GM12878 (cell line): Measurements from ENCODE around the gene CACNA1B. TPM values are rescaled to one million over a fixed set of nuclear protein-coding genes. Genes with fewer than 3 reads are reported as not detected.

Experiments used
- ATAC-seq: fragments of 200-7000 bp; cut with Tn5 transposase; 3 replicates; pipeline ENCODE4 v1.9.1; 2020; ENCODE audit warnings: mild to moderate bottlenecking, moderate library complexity
- BruUV-seq: library from RNA; stranded (reverse); fragments of 400-500 nt; replicated peaks from 2 replicates; lab custom pipeline; 2021; lab: Mats Ljungman, UMichigan
- CTCF ChIA-PET: fragments of 300-600 bp; sonication (Branson Sonifier 250); formaldehyde crosslinking; extraction: SDS; loops from one replicate; lab custom pipeline; 2021; ENCODE audit warnings: inconsistent platforms; lab: Yijun Ruan, JAX
- POLR2A ChIA-PET: fragments of 350-600 bp; formaldehyde crosslinking; extraction: SDS; loops from one replicate; lab custom pipeline; 2021; ENCODE audit warnings: inconsistent platforms; lab: Charles Lee
- RAD21 ChIA-PET: fragments of 300-600 bp; sonication (Branson Sonifier 250); formaldehyde crosslinking; loops from one replicate; lab custom pipeline; 2023; ENCODE audit warnings: antibody characterized with exemption; ENCODE audit not compliant: unreplicated experiment; lab: Charles Lee
- SMC1A ChIA-PET: fragments of 300-600 bp; sonication (Branson Sonifier 250); formaldehyde crosslinking; loops from one replicate; lab custom pipeline; 2023; ENCODE audit not compliant: unreplicated experiment, uncharacterized antibody; lab: Charles Lee
- DNase-seq: peaks from one replicate; pipeline ENCODE4 v3.0.0-alpha.2; 2011; ENCODE audit warnings: low read depth, low spot score
- FAIRE-seq: peaks from 3 replicates; lab custom pipeline; 2011; peaks lifted over from hg19 to GRCh38; lab: Jason Lieb, UNC
- H2AFZ ChIP-seq: 2 replicates; pipeline ENCODE4 v1.6.0; 2011; ENCODE audit warnings: low read depth, low read length, control low read depth; ENCODE audit not compliant: control insufficient read depth
- H3K27ac ChIP-seq: 2 replicates; pipeline ENCODE4 v1.5.1; 2011; ENCODE audit warnings: control low read depth; ENCODE audit not compliant: control insufficient read depth, insufficient read depth
- H3K27me3 ChIP-seq, 2 experiments: replicated peaks in 1 of 2; 2 replicates each; pipeline versions ENCODE4 v1.6.0 to v1.6.1; 2011; ENCODE audit warnings: low read length in 1 of 2; ENCODE audit not compliant: control insufficient read depth in 2 of 2, insufficient read depth in 2 of 2
- H3K36me3 ChIP-seq, 2 experiments: 2 replicates each; pipeline ENCODE4 v1.5.1; 2011; ENCODE audit warnings: low read length in 1 of 2; ENCODE audit not compliant: control insufficient read depth in 2 of 2, insufficient read depth in 2 of 2
- H3K4me1 ChIP-seq: 2 replicates; pipeline ENCODE4 v1.6.1; 2011; ENCODE audit warnings: mild to moderate bottlenecking, low read length, moderate library complexity, mixed read lengths; ENCODE audit not compliant: control insufficient read depth, insufficient read depth
- H3K4me2 ChIP-seq: 2 replicates; pipeline ENCODE4 v1.6.0; 2011; ENCODE audit warnings: control low read depth; ENCODE audit not compliant: control insufficient read depth, insufficient read depth
- H3K4me3 ChIP-seq: fragments of 200-600 bp; sonication (generic); 2 replicates; pipeline ENCODE4 v1.5.1; 2016
- H3K79me2 ChIP-seq: 2 replicates; pipeline ENCODE4 v1.6.0; 2011; ENCODE audit warnings: low read length; ENCODE audit not compliant: control insufficient read depth, insufficient read depth
- H3K9ac ChIP-seq: 2 replicates; pipeline ENCODE4 v1.8.0; 2011; ENCODE audit warnings: low read length, control low read depth, mixed read lengths; ENCODE audit not compliant: control insufficient read depth, insufficient read depth
- H3K9me3 ChIP-seq: replicated peaks from 3 replicates; pipeline ENCODE4 v1.5.1; 2011; ENCODE audit warnings: mild to moderate bottlenecking, low read length; ENCODE audit not compliant: control insufficient read depth, insufficient read depth
- H4K20me1 ChIP-seq: 2 replicates; pipeline ENCODE4 v1.6.0; 2011; ENCODE audit not compliant: control insufficient read depth, insufficient read depth
- BACH1 ChIP-seq: fragments of 450-650 bp; IDR thresholded peaks from 2 replicates; pipeline ENCODE4 v1.6.1; 2017; ENCODE audit warnings: mild to moderate bottlenecking, borderline replicate concordance
- CBFB ChIP-seq: IDR thresholded peaks from 2 replicates; pipeline ENCODE4 v1.6.1; 2016; ENCODE audit warnings: antibody characterized with exemption, low read depth
- CHD1 ChIP-seq: IDR thresholded peaks from 2 replicates; pipeline ENCODE4 v1.6.1; 2012; ENCODE audit warnings: low read depth, low read length, improper control_type of control experiment
- ESRRA ChIP-seq: IDR thresholded peaks from 2 replicates; pipeline ENCODE4 v1.6.1; 2012; ENCODE audit warnings: mild to moderate bottlenecking, low read length, improper control_type of control experiment
- KDM1A ChIP-seq: fragments of 200-600 bp; sonication (generic); IDR thresholded peaks from 2 replicates; pipeline ENCODE4 v1.6.1; 2016; ENCODE audit warnings: borderline replicate concordance
- MEF2A ChIP-seq: IDR thresholded peaks from 2 replicates; pipeline ENCODE4 v1.6.1; 2011; ENCODE audit warnings: low read depth, mild to moderate bottlenecking, low read length, moderate library complexity; ENCODE audit not compliant: insufficient read depth
- PBX3 ChIP-seq: IDR thresholded peaks from 2 replicates; pipeline ENCODE4 v1.6.1; 2011; ENCODE audit warnings: mild to moderate bottlenecking, low read depth, low read length, moderate library complexity; ENCODE audit not compliant: insufficient replicate concordance
- RAD51 ChIP-seq: fragments of 450-650 bp; IDR thresholded peaks from 2 replicates; pipeline ENCODE4 v1.6.1; 2016; ENCODE audit warnings: moderate library complexity, mild to moderate bottlenecking, inconsistent platforms
- RBBP5 ChIP-seq: fragments of 200-600 bp; sonication (generic); conservative IDR thresholded peaks from 2 replicates; pipeline ENCODE4 v1.6.1; 2016
- RUNX3 ChIP-seq: IDR thresholded peaks from 2 replicates; pipeline ENCODE4 v1.6.1; 2012; ENCODE audit warnings: low read length, inconsistent platforms
- SPI1 ChIP-seq: IDR thresholded peaks from 2 replicates; pipeline ENCODE4 v1.6.1; 2011; ENCODE audit warnings: low read depth, mild to moderate bottlenecking, low read length, moderate library complexity, borderline replicate concordance; ENCODE audit not compliant: insufficient read depth
- SUZ12 ChIP-seq: fragments of 200-600 bp; sonication (generic); IDR thresholded peaks from one replicate; pipeline ENCODE4 v1.6.1; 2018; ENCODE audit warnings: antibody characterized with exemption, mild to moderate bottlenecking; ENCODE audit not compliant: unreplicated experiment
- TAF1 ChIP-seq: IDR thresholded peaks from 2 replicates; pipeline ENCODE4 v1.6.1; 2011; ENCODE audit warnings: mild to moderate bottlenecking, low read depth, low read length, borderline replicate concordance
- ZNF24 ChIP-seq: fragments of 450-650 bp; IDR thresholded peaks from 2 replicates; pipeline ENCODE4 v1.6.1; 2017; ENCODE audit warnings: antibody characterized with exemption, mild to moderate bottlenecking
- ZZZ3 ChIP-seq: IDR thresholded peaks from 2 replicates; pipeline ENCODE4 v1.6.1; 2011; ENCODE audit warnings: low read depth; ENCODE audit not compliant: control insufficient read depth, insufficient read length
- WGBS: methylation state at CpG from one replicate; pipeline ENCODE4 v1.1.6; 2016; ENCODE audit warnings: low lambda C conversion rate; ENCODE audit not compliant: insufficient replicate concordance, insufficient coverage; ENCODE audit errors: missing lambda C conversion rate; 5-methylcytosine and 5-hydroxymethylcytosine counted together
- in situ Hi-C: fragments of 300-500 bp; cut with MboI; formaldehyde crosslinking; loops from 9 replicates; pipeline ENCODE4 v1.14.3; 2018; ENCODE audit warnings: mixed read lengths
- intact Hi-C: fragments of 100-400 bp; cut with micrococcal nuclease; formaldehyde crosslinking; loops from one replicate; pipeline ENCODE4 v1.14.2; 2022; ENCODE audit not compliant: unreplicated experiment
- polyA plus RNA-seq, 11 experiments: library from polyadenylated mRNA; depleted of rRNA in 4 of 11; unstranded in 6 of 11; stranded (reverse) in 5 of 11; fragments of >200 nt; fragmentation: Nextera tagmentation in 4 of 11; fragmentation: Illumina TruSeq in 1 of 11; extraction: Ambion mirVana in 4 of 11; extraction: Trizol in 1 of 11; gene quantifications; 1 replicate in 1 of 11; 2 replicates in 10 of 11; pipeline versions ENCODE4 v1.2.1 to v1.2.3, GENCODE V29; 2011 to 2016; ENCODE audit warnings: inconsistent platforms in 2 of 11, missing spikeins in 2 of 11, low read depth in 1 of 11
- total RNA-seq, 4 experiments: library from RNA; depleted of rRNA in 3 of 4; stranded (reverse); fragments of >200 nt in 3 of 4; fragmentation: Illumina TruSeq in 1 of 4; extraction: Trizol in 1 of 4; gene quantifications; 2 replicates each; pipeline versions ENCODE4 v1.2.1 to v1.2.3, GENCODE V29; 2013 to 2021
- TF ChIP-seq, protein P1 (sequence below): IDR thresholded peaks from 2 replicates; pipeline ENCODE4 v1.6.1; 2012; ENCODE audit warnings: improper control_type of control experiment, low read depth, low read length; ENCODE audit not compliant: insufficient replicate concordance
- TF ChIP-seq, protein P2 (sequence below): IDR thresholded peaks from 2 replicates; pipeline ENCODE4 v1.6.1; 2012; ENCODE audit warnings: low read length, inconsistent platforms

CACNA1B gene
- total and polyA plus RNA-seq, 10 of the 15 experiments (the other 5 are each of a cell fraction or from before 2014, with no cell fraction given): 0.01 to 0.03 (median 0.01) TPM; not detected in 7

DNA sequence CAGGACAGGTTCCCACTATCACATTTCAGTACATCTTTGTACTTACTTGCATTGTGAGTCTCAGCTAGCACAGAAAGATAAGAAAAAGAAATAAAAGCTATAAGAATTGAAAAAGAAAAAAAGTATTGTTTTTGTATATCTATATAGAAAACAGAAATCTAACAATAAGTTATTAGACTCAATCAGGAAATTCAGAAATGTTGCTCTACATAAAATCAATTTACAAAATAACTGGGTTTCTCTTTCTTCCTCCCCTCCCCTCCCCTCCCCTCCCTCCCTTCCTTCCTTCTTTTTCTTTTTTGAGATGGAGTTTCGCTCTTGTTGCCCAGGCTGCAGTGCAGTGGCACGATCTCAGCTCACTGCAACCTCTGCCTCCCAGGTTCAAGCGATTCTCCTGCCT, 7.2 kb upstream of the CACNA1B start:
- H2AFZ ChIP-seq: no peak overlapping the region
- WGBS: no CpG with 5 or more reads among the region's 3 CpGs
- no peak for FAIRE-seq
- RAD21 ChIA-PET: no interaction called here
- peaks cover 10% of the 10 kb centered on the region for H3K4me1 ChIP-seq
- no peak for DNase-seq
- BruUV-seq: no TSS peak
- in situ Hi-C loops (no loop called here), intact Hi-C loops (no loop called here)
- H3K9me3 ChIP-seq: no peaks in the 10 kb centered on the region
- TF ChIP-seq CBFB: no peak
- no peak for TF ChIP-seq BACH1
- TF ChIP-seq ZZZ3: no peak
- TF ChIP-seq RUNX3: no peak
- TF ChIP-seq, protein P1, sequence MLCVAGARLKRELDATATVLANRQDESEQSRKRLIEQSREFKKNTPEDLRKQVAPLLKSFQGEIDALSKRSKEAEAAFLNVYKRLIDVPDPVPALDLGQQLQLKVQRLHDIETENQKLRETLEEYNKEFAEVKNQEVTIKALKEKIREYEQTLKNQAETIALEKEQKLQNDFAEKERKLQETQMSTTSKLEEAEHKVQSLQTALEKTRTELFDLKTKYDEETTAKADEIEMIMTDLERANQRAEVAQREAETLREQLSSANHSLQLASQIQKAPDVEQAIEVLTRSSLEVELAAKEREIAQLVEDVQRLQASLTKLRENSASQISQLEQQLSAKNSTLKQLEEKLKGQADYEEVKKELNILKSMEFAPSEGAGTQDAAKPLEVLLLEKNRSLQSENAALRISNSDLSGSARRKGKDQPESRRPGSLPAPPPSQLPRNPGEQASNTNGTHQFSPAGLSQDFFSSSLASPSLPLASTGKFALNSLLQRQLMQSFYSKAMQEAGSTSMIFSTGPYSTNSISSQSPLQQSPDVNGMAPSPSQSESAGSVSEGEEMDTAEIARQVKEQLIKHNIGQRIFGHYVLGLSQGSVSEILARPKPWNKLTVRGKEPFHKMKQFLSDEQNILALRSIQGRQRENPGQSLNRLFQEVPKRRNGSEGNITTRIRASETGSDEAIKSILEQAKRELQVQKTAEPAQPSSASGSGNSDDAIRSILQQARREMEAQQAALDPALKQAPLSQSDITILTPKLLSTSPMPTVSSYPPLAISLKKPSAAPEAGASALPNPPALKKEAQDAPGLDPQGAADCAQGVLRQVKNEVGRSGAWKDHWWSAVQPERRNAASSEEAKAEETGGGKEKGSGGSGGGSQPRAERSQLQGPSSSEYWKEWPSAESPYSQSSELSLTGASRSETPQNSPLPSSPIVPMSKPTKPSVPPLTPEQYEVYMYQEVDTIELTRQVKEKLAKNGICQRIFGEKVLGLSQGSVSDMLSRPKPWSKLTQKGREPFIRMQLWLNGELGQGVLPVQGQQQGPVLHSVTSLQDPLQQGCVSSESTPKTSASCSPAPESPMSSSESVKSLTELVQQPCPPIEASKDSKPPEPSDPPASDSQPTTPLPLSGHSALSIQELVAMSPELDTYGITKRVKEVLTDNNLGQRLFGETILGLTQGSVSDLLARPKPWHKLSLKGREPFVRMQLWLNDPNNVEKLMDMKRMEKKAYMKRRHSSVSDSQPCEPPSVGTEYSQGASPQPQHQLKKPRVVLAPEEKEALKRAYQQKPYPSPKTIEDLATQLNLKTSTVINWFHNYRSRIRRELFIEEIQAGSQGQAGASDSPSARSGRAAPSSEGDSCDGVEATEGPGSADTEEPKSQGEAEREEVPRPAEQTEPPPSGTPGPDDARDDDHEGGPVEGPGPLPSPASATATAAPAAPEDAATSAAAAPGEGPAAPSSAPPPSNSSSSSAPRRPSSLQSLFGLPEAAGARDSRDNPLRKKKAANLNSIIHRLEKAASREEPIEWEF: no peak
- TF ChIP-seq ZNF24: no peak
- TF ChIP-seq, protein P2, sequence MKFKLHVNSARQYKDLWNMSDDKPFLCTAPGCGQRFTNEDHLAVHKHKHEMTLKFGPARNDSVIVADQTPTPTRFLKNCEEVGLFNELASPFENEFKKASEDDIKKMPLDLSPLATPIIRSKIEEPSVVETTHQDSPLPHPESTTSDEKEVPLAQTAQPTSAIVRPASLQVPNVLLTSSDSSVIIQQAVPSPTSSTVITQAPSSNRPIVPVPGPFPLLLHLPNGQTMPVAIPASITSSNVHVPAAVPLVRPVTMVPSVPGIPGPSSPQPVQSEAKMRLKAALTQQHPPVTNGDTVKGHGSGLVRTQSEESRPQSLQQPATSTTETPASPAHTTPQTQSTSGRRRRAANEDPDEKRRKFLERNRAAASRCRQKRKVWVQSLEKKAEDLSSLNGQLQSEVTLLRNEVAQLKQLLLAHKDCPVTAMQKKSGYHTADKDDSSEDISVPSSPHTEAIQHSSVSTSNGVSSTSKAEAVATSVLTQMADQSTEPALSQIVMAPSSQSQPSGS: no peak
- no peak for TF ChIP-seq KDM1A
- no peak for TF ChIP-seq SPI1
- TF ChIP-seq SUZ12: no peak
- TF ChIP-seq RBBP5: no peak
- TF ChIP-seq CHD1: no peak
- no peak for TF ChIP-seq ESRRA
- TF ChIP-seq MEF2A: no peak
- no peak for TF ChIP-seq RAD51
- TF ChIP-seq TAF1: no peak
- TF ChIP-seq PBX3: no peak
- ATAC-seq: no peak
- no peaks in the 10 kb centered on the region for H3K79me2 ChIP-seq
- no peak overlapping the region for H3K9ac ChIP-seq
- H4K20me1 ChIP-seq: no peaks in the 10 kb centered on the region
- H3K27ac ChIP-seq: no peak overlapping the region
- SMC1A ChIA-PET: interaction anchor here (0.6 kb wide), 1 partner anchor 199 kb away, joined by 3 read pairs; no protein-coding TSS in a partner anchor
- no peaks in the 10 kb centered on the region; a peak in 1 of 4 replicates for H3K27me3 ChIP-seq
- no peaks in the 10 kb centered on the region for H3K36me3 ChIP-seq
- no peak overlapping the region for H3K4me2 ChIP-seq
- POLR2A ChIA-PET: no interaction called here
- CTCF ChIA-PET: interaction anchor here (1.3 kb wide), 1 partner anchor 197 kb away, joined by 3 read pairs; no protein-coding TSS in a partner anchor
- no peak overlapping the region for H3K4me3 ChIP-seq
